Breast epithelium (tissue), 4 donors: Measurements from ENCODE around the gene MRGPRG. TPM values are rescaled to one million over a fixed set of nuclear protein-coding genes. Genes with fewer than 3 reads are reported as not detected.

Experiments used
- DNase-seq, 2 donors: peaks; one replicate each; pipeline ENCODE4 v3.0.0-alpha.2; 2019; ENCODE audit warnings: low spot score in 2 of 2
- H3K27ac ChIP-seq, 2 donors: fragments of 200-600 bp; sonication (generic) in 1 of 2; one replicate each; pipeline ENCODE4 v1.5.1; 2016 to 2019; ENCODE audit warnings: mild to moderate bottlenecking in 1 of 2
- H3K27me3 ChIP-seq, 2 donors: fragments of 200-600 bp; sonication (generic) in 1 of 2; one replicate each; pipeline versions ENCODE4 v1.5.1 to v1.6.0; 2017 to 2019; ENCODE audit warnings: control low read depth in 1 of 2, mild to moderate bottlenecking in 1 of 2
- H3K36me3 ChIP-seq: fragments of 200-600 bp; one replicate; pipeline ENCODE4 v1.5.1; 2019
- H3K4me1 ChIP-seq, 2 donors: fragments of 200-600 bp; sonication (generic); one replicate each; pipeline ENCODE4 v1.5.1; 2016 to 2019; ENCODE audit warnings: control low read depth in 1 of 2
- H3K4me3 ChIP-seq, 3 donors: fragments of 200-600 bp; sonication (generic); 1 replicate in 2 of 3; 2 replicates in 1 of 3; pipeline ENCODE4 v1.5.1; 2016 to 2019; ENCODE audit warnings: mild to moderate bottlenecking in 3 of 3, moderate library complexity in 2 of 3
- H3K9me3 ChIP-seq, 2 donors: fragments of 200-600 bp; sonication (generic) in 1 of 2; one replicate each; pipeline ENCODE4 v1.5.1; 2016 to 2019; ENCODE audit warnings: control low read depth in 1 of 2
- POLR2A ChIP-seq: fragments of 450-650 bp; IDR thresholded peaks from one replicate; pipeline ENCODE4 v1.6.1; 2016; ENCODE audit warnings: antibody characterized with exemption, mild to moderate bottlenecking, moderate library complexity
- POLR2AphosphoS5 ChIP-seq, 3 donors: sonication (generic); formaldehyde crosslinking; IDR thresholded peaks; one replicate each; pipeline ENCODE4 v1.6.1; 2017; ENCODE audit warnings: antibody characterized with exemption in 3 of 3
- intact Hi-C: fragments of 100-400 bp; cut with DNase I; formaldehyde crosslinking; loops from one replicate; pipeline ENCODE4 v1.15.1; 2023; ENCODE audit warnings: low total_unique reads
- total RNA-seq, 3 donors: library from RNA; depleted of rRNA; stranded (reverse); fragments of >200 nt; gene quantifications; one replicate each; pipeline ENCODE4 v1.1.0, GENCODE V29; 2016
- TF ChIP-seq, protein P1 (sequence below), 3 donors: fragments of 450-650 bp; IDR thresholded peaks; one replicate each; pipeline ENCODE4 v1.5.1; 2016 to 2017; ENCODE audit warnings: antibody characterized with exemption in 3 of 3, mild to moderate bottlenecking in 3 of 3, moderate library complexity in 3 of 3

Gene MRGPRG
- total RNA-seq, 3 donors from 2014 or later, result not detected

DNA sequence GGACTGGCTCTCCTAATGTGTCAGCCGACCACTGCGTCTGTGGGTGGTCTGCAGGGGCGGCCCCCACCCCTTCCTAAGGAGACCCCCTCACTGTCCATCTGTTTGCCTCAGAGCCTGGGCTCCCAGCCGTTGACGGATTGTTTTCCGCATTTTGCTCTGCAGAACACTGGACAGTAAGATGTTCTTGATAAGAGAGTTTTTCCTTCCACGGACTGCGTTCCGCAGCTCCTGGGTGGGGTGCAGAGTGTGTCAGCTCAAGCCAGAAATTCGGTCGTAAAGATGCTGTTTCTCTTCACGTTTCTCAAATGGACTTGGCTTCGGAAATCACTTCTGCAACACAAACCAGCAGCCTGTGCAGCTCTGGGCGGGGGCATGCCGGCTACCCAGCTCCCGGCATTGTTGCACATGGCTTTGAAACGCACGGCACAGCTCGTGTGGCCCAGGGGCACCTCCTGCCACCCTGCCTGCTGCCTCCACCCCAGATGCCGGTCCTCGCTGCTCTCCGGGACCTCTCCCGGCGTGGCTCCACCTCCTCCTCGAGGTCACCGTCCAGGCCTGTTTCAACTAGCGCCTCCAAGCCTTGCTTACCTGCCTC lies 2.9 kb upstream of the MRGPRG start:
- no peak overlapping the region for H3K27ac ChIP-seq
- peaks cover 0 to 30% of the 10 kb centered on the region in 2 donors for H3K27me3 ChIP-seq
- TF ChIP-seq POLR2A, result no peak
- no peak for TF ChIP-seq POLR2AphosphoS5 (IDR thresholded peaks at IDR 0.05)
- TF ChIP-seq, protein P1, sequence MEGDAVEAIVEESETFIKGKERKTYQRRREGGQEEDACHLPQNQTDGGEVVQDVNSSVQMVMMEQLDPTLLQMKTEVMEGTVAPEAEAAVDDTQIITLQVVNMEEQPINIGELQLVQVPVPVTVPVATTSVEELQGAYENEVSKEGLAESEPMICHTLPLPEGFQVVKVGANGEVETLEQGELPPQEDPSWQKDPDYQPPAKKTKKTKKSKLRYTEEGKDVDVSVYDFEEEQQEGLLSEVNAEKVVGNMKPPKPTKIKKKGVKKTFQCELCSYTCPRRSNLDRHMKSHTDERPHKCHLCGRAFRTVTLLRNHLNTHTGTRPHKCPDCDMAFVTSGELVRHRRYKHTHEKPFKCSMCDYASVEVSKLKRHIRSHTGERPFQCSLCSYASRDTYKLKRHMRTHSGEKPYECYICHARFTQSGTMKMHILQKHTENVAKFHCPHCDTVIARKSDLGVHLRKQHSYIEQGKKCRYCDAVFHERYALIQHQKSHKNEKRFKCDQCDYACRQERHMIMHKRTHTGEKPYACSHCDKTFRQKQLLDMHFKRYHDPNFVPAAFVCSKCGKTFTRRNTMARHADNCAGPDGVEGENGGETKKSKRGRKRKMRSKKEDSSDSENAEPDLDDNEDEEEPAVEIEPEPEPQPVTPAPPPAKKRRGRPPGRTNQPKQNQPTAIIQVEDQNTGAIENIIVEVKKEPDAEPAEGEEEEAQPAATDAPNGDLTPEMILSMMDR (IDR thresholded peaks at IDR 0.05), result no peak
- peaks cover 0 to 3% of the 10 kb centered on the region in 2 donors for H3K4me1 ChIP-seq
- H3K4me3 ChIP-seq, result no peak overlapping the region
- DNase-seq, result peak in 1 of 2 donors; percentile 41
- no peaks in the 10 kb centered on the region for H3K9me3 ChIP-seq
- intact Hi-C loops, result no loop called here
- H3K36me3 ChIP-seq, result no peaks in the 10 kb centered on the region

DNA sequence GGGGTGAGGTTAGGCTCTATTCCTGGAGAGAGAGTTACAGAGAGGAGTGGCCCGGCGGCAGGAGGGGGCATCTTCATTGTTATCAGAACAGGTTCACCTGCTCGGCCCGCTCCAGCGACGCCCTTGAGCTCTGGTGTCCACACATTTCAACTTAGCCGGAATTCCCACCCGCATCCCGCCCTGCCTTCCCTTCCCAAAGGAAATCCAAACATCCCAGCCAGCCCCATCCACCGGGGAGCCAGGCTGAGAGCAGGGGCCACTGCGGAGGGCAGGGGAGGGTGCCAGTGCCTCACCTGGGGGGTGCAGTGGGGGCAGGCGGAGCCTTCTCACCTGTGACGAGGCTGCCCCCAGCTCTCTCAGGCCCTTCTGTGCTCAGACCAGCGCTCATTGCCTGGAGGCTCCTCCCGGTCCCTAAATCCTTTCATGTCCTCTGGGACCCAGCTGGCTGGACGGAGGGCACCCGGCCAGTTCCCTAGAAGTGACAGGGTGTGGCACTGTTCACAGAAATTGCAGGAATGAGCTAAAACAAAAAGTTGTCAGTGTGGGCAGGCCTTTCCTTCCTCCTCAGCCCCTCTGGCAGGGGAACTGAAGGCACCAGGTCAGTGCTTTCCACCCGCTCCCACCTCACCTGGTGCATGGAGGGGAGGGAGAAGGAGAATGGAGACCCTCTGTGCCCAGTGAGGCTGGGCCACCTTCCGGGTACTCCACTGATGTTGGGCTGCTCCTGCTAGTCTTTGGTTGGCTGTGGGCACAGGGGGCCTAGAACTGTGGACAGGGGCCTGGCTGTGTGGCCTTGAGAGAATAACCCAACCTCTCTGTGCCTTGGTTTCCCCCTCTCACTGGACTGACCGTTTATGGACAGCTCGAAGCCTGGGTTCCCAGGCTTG lies 2.2 kb upstream of the MRGPRG start:
- DNase-seq, result peak in 1 of 2 donors; percentile 37
- Histone ChIP-seq H3K36me3 (no peaks in the 10 kb centered on the region), H3K27ac (no peak overlapping the region), H3K27me3 (peaks cover 0 to 31% of the 10 kb centered on the region in 2 donors), H3K4me1 (peaks cover 0 to 3% of the 10 kb centered on the region in 2 donors), H3K4me3 (no peak overlapping the region), H3K9me3 (no peaks in the 10 kb centered on the region)
- no peak for TF ChIP-seq POLR2AphosphoS5 (IDR thresholded peaks at IDR 0.05)
- TF ChIP-seq, protein P1 (IDR thresholded peaks at IDR 0.05), result no peak
- TF ChIP-seq POLR2A, result no peak
- intact Hi-C loops, result no loop called here

DNA sequence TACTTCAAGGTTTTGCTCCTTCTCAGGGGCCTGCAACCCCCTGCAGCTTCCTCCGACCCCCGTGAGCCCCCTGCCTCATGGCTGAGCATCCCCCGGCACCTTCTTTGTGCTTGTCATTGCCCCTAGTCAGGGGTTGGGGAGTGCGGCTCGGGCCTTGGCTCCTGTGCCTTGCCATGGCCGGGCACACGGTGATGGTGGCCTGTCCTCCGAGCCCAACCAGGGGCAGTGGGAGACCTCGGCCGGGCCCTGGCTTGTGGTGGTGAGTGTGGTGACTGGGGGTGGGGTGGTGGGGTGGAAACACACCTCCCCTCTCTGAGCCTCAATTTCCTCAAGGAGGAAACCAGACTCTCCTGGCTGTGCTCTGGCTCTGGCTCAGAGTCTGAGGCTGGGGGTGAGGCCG lies 1.5 kb upstream of the MRGPRG start:
- Histone ChIP-seq H3K27me3 (peaks cover 0 to 36% of the 10 kb centered on the region in 2 donors), H3K27ac (no peak overlapping the region), H3K36me3 (no peaks in the 10 kb centered on the region), H3K9me3 (no peaks in the 10 kb centered on the region), H3K4me1 (peaks cover 0 to 3% of the 10 kb centered on the region in 2 donors), H3K4me3 (no peak overlapping the region)
- intact Hi-C loops, result no loop called here
- TF ChIP-seq, protein P1 (IDR thresholded peaks at IDR 0.05), result no peak
- TF ChIP-seq POLR2AphosphoS5 (IDR thresholded peaks at IDR 0.05) (no peak), POLR2A (no peak)
- DNase-seq, result no peak

DNA sequence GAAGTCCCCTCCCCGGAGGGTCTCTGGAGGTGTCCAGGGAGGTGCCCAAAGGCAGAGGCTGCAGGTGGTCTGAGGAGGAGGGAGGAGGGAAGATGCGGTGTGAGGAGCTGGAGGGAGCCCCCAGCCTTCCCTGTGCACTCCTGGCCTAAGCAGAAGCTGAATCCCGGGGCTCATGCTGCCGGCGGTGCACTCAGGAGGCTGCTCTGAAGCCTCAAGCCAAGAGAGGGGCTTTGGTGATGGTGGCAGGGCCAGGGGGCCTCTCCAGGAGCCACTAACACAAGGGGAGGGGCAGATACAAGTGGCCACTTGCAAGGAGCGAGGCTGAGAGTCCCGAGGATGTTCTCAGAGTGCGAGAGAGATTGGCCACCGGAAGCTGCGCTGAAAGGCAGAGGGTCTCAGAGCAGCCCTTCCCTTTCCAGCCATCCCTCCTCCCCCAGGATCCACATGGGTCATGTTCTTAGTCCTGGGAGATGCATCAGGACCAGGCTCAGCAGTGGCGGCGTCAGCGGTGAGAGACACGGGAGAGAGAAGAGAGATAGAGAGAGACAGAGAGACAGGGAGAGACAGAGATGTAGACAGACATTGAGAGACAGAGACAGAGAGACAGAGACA lies 774 bp upstream of the MRGPRG start:
- H3K4me1 ChIP-seq, result peaks cover 0 to 3% of the 10 kb centered on the region in 2 donors
- H3K36me3 ChIP-seq, result no peaks in the 10 kb centered on the region
- no peaks in the 10 kb centered on the region for H3K9me3 ChIP-seq
- intact Hi-C loops, result loop anchor here (10.0 kb wide), 1 partner anchor 115 kb away; no protein-coding TSS in a partner anchor
- H3K27me3 ChIP-seq, result peaks cover 0 to 36% of the 10 kb centered on the region in 2 donors
- H3K27ac ChIP-seq, result no peak overlapping the region
- no peak for TF ChIP-seq POLR2AphosphoS5 (IDR thresholded peaks at IDR 0.05)
- TF ChIP-seq POLR2A, result no peak
- TF ChIP-seq, protein P1 (IDR thresholded peaks at IDR 0.05), result no peak
- DNase-seq, result peak in 1 of 2 donors; percentile 31
- no peak overlapping the region for H3K4me3 ChIP-seq
